Panc1 (cell line): ENCODE results near the gene KCNF1. TPM values are rescaled to one million over a fixed set of nuclear protein-coding genes. Genes with fewer than 3 reads are reported as not detected.

Experiments used
- ATAC-seq: fragments of 200-7000 bp; cut with Tn5 transposase; 2 replicates; pipeline ENCODE4 v1.9.1; 2020; ENCODE audit warnings: mild to moderate bottlenecking, moderate library complexity
- BruUV-seq: library from RNA; stranded (reverse); fragments of 400-500 nt; replicated peaks from 2 replicates; lab custom pipeline; 2021; lab: Mats Ljungman, UMichigan
- CTCF ChIA-PET: fragments of 300-600 bp; sonication (Branson Sonifier 250); formaldehyde crosslinking; loops from one replicate; lab custom pipeline; 2022; ENCODE audit warnings: antibody characterized with exemption; lab: Charles Lee
- POLR2A ChIA-PET: fragments of 300-600 bp; sonication (Branson Sonifier 250); formaldehyde crosslinking; loops from one replicate; lab custom pipeline; 2022; ENCODE audit warnings: antibody characterized with exemption; lab: Charles Lee
- DNase-seq: peaks from one replicate; pipeline ENCODE4 v3.0.0-alpha.2; 2010; ENCODE audit warnings: low read depth, low spot score
- H3K27ac ChIP-seq: 2 replicates; pipeline ENCODE4 v1.5.1; 2011; ENCODE audit warnings: mild to moderate bottlenecking, low read length, inconsistent platforms
- H3K27me3 ChIP-seq: fragments of 200-500 bp; sonication (Bioruptor generic); 2 replicates; pipeline ENCODE4 v1.6.0; 2014; ENCODE audit warnings: low read length, inconsistent platforms; ENCODE audit not compliant: control insufficient read depth, insufficient read depth
- H3K36me3 ChIP-seq: fragments of 200-500 bp; sonication (Bioruptor generic); 2 replicates; pipeline ENCODE4 v1.5.1; 2014; ENCODE audit warnings: inconsistent platforms, mild to moderate bottlenecking, low read length, moderate library complexity; ENCODE audit not compliant: control insufficient read depth, insufficient read depth
- H3K4me1 ChIP-seq: 2 replicates; pipeline ENCODE4 v1.5.1; 2011; ENCODE audit warnings: inconsistent platforms, mild to moderate bottlenecking, low read length, moderate library complexity; ENCODE audit not compliant: control insufficient read depth, insufficient read depth
- H3K4me3 ChIP-seq, 2 experiments: 2 replicates each; pipeline ENCODE4 v1.5.1; 2011 to 2012; ENCODE audit warnings: low read depth in 2 of 2, low read length in 2 of 2, mild to moderate bottlenecking in 2 of 2, inconsistent platforms in 1 of 2, moderate library complexity in 1 of 2
- H3K9me3 ChIP-seq: fragments of 200-500 bp; sonication (Bioruptor generic); 2 replicates; pipeline ENCODE4 v1.5.1; 2014; ENCODE audit warnings: low read depth, mild to moderate bottlenecking, inconsistent platforms, low read length, moderate library complexity; ENCODE audit not compliant: control insufficient read depth, insufficient read depth
- POLR2AphosphoS5 ChIP-seq: IDR thresholded peaks from 2 replicates; pipeline ENCODE4 v1.6.1; 2012; ENCODE audit warnings: mild to moderate bottlenecking, low read depth, low read length, moderate library complexity
- SIN3A ChIP-seq: IDR thresholded peaks from 2 replicates; pipeline ENCODE4 v1.6.1; 2012; ENCODE audit warnings: low read depth, mild to moderate bottlenecking, low read length, moderate library complexity, borderline replicate concordance; ENCODE audit not compliant: insufficient read depth
- TCF7L2 ChIP-seq: IDR thresholded peaks from 2 replicates; pipeline ENCODE4 v1.6.1; 2011; ENCODE audit warnings: mild to moderate bottlenecking, low read depth, low read length, inconsistent platforms
- in situ Hi-C: cut with HindIII; loops from 2 replicates; pipeline ENCODE4 v1.10.0; 2016; ENCODE audit warnings: low sequenced_read_pairs, low pct_unique_long_range_greater_than_20kb
- intact Hi-C: fragments of 100-400 bp; cut with micrococcal nuclease; formaldehyde crosslinking; loops from one replicate; pipeline ENCODE4 v1.10.0; 2022; ENCODE audit not compliant: unreplicated experiment
- total RNA-seq: library from RNA; stranded (reverse); gene quantifications from one replicate; pipeline ENCODE4 v1.2.1, GENCODE V29; 2021; ENCODE audit not compliant: unreplicated experiment
- TF ChIP-seq, protein P1 (sequence below): fragments of 450-650 bp; IDR thresholded peaks from 2 replicates; pipeline ENCODE4 v1.5.1; 2017; ENCODE audit warnings: mild to moderate bottlenecking
- TF ChIP-seq, protein P2 (sequence below), 2 experiments: IDR thresholded peaks; 2 replicates each; pipeline ENCODE4 v1.6.1; 2011 to 2012; ENCODE audit warnings: low read depth in 2 of 2, control low read depth in 1 of 2, low read length in 1 of 2, mild to moderate bottlenecking in 1 of 2, moderate library complexity in 1 of 2; ENCODE audit not compliant: insufficient read depth in 1 of 2

KCNF1 gene
- total RNA-seq, 1 experiment from 2014 or later, result 0.39 TPM

DNA sequence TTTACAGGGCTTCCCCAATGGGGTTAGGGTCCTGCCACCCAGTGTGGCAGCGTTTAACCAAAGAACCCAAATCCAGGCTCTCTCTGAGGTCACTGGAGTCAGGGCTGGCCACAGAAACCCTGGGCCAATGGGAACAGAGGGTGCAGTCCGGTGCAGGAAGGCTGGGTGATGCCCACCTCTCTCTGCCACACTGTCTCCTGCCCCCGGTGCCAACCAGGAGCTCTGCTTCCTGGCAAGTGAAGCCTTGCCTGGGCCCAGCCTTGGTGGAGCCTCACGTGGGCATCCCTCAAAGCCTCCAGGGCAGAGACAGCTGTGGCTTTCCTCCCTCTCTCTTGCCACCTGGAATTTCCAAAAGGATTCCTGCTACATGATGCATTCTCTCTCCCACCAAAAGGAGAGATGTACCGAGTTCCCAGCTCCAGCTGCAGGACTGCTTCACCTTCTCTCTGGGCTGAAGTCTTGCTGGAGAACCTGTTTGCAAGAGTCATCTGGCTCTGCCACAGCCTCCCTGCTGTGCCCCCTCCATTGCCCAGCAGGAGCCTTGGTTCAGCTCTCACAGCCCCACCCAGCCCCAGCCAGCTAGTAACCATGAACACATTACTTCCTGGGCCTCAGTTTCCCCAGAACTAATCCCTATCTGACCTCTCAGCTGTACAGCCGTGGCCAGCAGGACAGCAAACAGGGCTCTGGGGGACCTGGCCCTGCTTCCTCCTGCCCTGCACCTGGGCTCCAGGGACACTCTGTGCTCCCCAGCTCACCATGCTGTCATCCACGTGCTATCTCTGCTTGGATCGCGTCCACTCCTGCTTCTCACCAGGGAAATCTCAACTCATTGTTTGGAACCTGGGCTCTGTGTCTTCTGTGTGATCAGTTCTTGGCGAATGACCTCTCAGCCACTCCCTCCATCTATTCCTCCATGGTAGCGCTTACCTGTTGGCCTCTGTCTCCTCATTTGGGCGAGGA, 43.4 kb downstream of the KCNF1 start:
- ATAC-seq, result peak; percentile 45; the same call in 1 of the 2 replicates
- intact Hi-C loops (no loop called here), in situ Hi-C loops (no loop called here)
- no peaks in the 10 kb centered on the region for H3K9me3 ChIP-seq
- no peaks in the 10 kb centered on the region for H3K36me3 ChIP-seq
- no TSS peak for BruUV-seq
- H3K4me1 ChIP-seq, result no peaks in the 10 kb centered on the region
- H3K27ac ChIP-seq, result no peak overlapping the region
- ChIA-PET POLR2A (no interaction called here), CTCF (no interaction called here)
- H3K4me3 ChIP-seq, result no peak overlapping the region
- no peaks in the 10 kb centered on the region for H3K27me3 ChIP-seq
- TF ChIP-seq, protein P1, sequence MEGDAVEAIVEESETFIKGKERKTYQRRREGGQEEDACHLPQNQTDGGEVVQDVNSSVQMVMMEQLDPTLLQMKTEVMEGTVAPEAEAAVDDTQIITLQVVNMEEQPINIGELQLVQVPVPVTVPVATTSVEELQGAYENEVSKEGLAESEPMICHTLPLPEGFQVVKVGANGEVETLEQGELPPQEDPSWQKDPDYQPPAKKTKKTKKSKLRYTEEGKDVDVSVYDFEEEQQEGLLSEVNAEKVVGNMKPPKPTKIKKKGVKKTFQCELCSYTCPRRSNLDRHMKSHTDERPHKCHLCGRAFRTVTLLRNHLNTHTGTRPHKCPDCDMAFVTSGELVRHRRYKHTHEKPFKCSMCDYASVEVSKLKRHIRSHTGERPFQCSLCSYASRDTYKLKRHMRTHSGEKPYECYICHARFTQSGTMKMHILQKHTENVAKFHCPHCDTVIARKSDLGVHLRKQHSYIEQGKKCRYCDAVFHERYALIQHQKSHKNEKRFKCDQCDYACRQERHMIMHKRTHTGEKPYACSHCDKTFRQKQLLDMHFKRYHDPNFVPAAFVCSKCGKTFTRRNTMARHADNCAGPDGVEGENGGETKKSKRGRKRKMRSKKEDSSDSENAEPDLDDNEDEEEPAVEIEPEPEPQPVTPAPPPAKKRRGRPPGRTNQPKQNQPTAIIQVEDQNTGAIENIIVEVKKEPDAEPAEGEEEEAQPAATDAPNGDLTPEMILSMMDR, result no peak
- TF ChIP-seq TCF7L2, result no peak
- no peak for TF ChIP-seq SIN3A
- DNase-seq, result no peak

- in situ Hi-C loops (no loop called here), intact Hi-C loops (no loop called here)
- no peaks in the 10 kb centered on the region for H3K27me3 ChIP-seq
- ATAC-seq (no peak), DNase-seq (no peak)
- H3K4me1 ChIP-seq, result no peaks in the 10 kb centered on the region
- no peak overlapping the region for H3K4me3 ChIP-seq
- CTCF ChIA-PET, result no interaction called here
- BruUV-seq, result no TSS peak
- H3K36me3 ChIP-seq, result no peaks in the 10 kb centered on the region
- TF ChIP-seq POLR2AphosphoS5 (no peak), TCF7L2 (no peak), SIN3A (no peak)
- TF ChIP-seq, protein P1, result no peak
- TF ChIP-seq, protein P2, sequence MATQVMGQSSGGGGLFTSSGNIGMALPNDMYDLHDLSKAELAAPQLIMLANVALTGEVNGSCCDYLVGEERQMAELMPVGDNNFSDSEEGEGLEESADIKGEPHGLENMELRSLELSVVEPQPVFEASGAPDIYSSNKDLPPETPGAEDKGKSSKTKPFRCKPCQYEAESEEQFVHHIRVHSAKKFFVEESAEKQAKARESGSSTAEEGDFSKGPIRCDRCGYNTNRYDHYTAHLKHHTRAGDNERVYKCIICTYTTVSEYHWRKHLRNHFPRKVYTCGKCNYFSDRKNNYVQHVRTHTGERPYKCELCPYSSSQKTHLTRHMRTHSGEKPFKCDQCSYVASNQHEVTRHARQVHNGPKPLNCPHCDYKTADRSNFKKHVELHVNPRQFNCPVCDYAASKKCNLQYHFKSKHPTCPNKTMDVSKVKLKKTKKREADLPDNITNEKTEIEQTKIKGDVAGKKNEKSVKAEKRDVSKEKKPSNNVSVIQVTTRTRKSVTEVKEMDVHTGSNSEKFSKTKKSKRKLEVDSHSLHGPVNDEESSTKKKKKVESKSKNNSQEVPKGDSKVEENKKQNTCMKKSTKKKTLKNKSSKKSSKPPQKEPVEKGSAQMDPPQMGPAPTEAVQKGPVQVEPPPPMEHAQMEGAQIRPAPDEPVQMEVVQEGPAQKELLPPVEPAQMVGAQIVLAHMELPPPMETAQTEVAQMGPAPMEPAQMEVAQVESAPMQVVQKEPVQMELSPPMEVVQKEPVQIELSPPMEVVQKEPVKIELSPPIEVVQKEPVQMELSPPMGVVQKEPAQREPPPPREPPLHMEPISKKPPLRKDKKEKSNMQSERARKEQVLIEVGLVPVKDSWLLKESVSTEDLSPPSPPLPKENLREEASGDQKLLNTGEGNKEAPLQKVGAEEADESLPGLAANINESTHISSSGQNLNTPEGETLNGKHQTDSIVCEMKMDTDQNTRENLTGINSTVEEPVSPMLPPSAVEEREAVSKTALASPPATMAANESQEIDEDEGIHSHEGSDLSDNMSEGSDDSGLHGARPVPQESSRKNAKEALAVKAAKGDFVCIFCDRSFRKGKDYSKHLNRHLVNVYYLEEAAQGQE (IDR thresholded peaks at IDR 0.05; ENCODE audit: insufficient read depth in 1 of 2, low read depth in 2 of 2, low read length in 1 of 2), result no peak
- POLR2A ChIA-PET, result no interaction called here
- H3K9me3 ChIP-seq, result no peaks in the 10 kb centered on the region
- H3K27ac ChIP-seq, result no peak overlapping the region
Observed at GRCh38 chr2:10956006-10956790, 44.5 kb downstream of the KCNF1 start.
